Measurements from ENCODE around the gene INA. TPM values are rescaled to one million over a fixed set of nuclear protein-coding genes. Genes with fewer than 3 reads are reported as not detected.
A peak's percentile ranks its signal among the peaks of the same experiment; 100 is the strongest.
"Not testable (repeated sequence)": the region's sequence is repeated elsewhere in the genome, so short reads cannot be mapped to it uniquely, and the experiment has no call there.

Gene INA
- under 1 TPM; 0.30 to 0.53 (median 0.46) TPM for polyA plus RNA-seq (ENCODE audit: insufficient read depth in 1 of 5, insufficient read length in 5 of 5, low replicate concordance in 1 of 5)
- long read RNA-seq, donor 1, result 0 reads
- long read RNA-seq, donor 2, result 0 reads
- long read RNA-seq, donor 3, result 0 reads
- long read RNA-seq, donor 4, result 0 reads
- long read RNA-seq, donor 5, result 0 reads
- long read RNA-seq, donor 6, partial matches to known transcripts, result 22 of 22 reads
- long read RNA-seq, donor 6, other reads (novel, unspliced or antisense), result 0 of 22 reads
- long read RNA-seq, donor 7, result 0 reads
- long read RNA-seq, donor 8, partial matches to known transcripts, result 0 of 1 reads
- long read RNA-seq, donor 8, other reads (novel, unspliced or antisense), result 0 of 1 reads

DNA sequence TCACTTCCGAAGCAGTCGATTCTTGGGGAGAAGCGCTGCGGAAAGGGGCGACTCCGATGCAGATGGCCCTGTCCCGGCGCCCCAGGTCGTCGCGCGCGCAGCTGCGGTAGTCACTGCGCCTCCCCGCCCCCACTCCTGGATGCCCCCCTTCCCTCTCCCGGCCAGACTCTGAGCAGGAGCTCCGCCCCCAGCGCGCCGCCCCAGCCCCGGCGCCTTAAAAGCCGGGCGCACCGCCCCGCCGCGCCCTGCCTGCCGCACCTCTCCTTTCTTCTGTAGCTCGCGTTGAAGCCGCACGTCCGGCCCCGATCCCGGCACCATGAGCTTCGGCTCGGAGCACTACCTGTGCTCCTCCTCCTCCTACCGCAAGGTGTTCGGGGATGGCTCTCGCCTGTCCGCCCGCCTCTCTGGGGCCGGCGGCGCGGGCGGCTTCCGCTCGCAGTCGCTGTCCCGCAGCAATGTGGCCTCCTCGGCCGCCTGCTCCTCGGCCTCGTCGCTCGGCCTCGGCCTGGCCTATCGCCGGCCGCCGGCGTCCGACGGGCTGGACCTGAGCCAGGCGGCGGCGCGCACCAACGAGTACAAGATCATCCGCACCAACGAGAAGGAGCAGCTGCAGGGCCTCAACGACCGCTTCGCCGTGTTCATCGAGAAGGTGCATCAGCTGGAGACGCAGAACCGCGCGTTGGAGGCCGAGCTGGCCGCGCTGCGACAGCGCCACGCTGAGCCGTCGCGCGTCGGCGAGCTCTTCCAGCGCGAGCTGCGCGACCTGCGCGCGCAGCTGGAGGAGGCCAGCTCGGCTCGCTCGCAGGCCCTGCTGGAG, at the start of gene INA:
Gene INA (plus strand): TSS at position 243 of the 817 bp plus-strand sequence. CDS start 74 bp downstream, at position 317.
- DNase-seq, result no peak

DNA sequence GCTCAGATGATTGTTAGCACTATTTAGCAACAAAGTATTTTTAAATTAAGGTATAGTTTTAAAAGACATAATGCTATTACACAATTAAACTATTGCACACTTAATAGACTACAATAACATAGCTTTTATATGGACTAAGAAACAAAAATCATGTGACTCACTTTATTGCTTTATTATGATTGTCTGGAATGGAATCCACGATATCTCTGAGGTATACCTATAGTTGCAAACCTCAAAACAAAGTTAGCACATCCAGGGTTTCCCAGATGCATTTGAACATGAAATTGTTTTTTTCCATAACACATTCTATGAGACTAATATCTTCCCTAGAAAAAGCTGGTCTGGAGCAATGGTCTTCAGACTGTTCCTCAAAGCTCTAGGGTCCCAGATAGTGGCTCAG, 49.5 kb upstream of the INA start:
- no peak for DNase-seq

DNA sequence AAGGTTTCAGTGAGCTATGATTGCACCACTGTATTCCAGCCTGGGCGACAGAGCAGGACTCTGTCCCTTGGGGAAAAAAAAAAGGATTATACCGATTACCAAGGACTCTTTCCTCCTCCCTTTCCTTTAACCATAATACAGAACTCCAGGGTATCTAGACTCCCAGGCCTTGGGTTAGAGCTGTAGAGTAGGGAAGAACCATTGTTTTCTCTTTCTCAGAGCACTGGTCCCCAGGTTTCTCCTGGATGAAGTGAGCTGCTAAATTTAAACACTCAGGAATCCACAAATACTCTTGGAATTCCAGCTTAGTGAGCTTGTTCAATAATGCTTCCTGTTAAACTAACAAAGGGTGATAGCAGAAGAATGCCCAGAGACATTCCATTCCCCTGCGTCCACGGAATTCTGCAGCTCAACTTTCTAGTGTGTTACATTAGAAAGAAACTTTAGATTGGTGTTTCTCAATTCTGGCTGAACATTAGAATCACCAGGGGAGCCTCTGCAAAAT, 45.8 kb upstream of the INA start:
- no peak for DNase-seq

DNA sequence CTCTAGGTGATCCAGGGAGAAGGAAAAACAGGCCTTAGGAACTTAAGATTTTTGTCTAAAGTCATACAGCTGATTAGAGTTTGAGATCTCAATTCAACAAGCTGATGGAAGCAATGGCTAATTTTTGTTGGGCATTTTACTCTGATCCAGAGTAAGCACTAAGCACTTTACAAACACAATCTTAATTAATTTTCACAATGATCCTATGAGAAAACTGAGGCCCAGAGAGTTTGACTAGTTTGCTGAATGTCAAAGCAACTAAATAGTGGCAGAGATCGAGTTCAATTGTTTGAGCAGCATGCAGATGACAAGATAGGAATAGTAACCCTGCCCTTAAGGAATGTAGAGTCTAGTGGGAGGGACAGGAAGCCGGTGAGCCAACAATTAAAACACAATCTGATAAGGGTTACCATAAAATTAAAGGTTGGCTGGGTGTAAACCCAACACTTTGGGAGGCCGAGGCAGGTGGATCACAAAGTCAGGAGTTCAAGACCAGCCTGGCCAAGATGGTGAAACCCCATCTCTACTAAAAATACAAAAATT, 44.7 kb upstream of the INA start:
- no peak for DNase-seq

DNA sequence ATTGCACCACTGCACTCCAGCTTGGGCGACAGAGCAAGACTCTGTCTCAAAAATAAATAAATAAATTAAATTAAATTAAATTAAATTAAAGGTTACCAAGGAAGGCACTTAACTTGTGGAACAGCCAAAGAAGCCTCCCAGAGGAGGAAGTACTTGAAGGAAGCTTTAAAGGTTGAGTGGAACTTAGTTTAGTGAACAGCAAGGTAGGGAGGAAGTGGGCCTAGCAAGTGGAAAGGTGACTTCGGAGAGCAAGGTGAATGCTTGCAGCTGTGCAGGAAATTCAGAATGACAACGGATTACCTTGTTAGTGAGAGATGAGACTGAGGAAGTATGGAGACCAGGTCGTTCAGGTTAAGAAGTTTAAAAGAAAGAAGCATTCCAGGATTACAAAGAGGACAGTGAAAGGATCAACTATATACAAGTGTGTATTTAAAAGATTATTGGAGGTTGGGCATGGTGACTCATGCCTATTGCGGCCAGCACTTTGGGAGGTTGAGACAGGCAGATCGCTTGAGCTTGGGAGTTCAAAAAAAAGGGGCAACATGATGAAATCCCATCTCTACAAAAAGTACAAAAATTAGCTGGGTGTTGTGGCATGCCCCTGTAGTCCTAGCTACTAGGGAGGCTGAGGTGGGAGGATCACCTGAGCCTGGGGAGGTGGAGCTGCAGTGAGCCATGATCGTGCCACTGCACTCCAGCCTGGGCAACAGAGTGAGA, 44.0 kb upstream of the INA start:
- DNase-seq, result no peak

DNA sequence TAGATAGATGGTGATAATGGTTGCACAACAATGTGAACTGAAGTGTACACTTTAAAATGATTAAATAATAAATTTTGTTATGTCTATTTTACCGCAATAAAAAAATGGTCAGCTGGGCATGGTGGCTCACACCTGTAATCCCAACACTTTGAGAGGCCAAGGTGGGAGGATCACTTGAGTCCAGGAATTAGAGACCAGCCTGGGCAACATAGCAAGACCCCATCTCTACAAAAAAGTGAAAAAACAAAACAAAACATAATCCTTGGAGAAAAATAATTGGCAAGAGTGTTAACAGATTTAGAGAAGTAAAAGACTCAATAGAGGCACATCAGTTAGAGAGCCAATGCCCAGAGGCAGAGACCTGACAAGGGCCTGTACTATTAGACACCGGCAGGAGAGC, 41.2 kb upstream of the INA start:
- DNase-seq, result no peak

DNA sequence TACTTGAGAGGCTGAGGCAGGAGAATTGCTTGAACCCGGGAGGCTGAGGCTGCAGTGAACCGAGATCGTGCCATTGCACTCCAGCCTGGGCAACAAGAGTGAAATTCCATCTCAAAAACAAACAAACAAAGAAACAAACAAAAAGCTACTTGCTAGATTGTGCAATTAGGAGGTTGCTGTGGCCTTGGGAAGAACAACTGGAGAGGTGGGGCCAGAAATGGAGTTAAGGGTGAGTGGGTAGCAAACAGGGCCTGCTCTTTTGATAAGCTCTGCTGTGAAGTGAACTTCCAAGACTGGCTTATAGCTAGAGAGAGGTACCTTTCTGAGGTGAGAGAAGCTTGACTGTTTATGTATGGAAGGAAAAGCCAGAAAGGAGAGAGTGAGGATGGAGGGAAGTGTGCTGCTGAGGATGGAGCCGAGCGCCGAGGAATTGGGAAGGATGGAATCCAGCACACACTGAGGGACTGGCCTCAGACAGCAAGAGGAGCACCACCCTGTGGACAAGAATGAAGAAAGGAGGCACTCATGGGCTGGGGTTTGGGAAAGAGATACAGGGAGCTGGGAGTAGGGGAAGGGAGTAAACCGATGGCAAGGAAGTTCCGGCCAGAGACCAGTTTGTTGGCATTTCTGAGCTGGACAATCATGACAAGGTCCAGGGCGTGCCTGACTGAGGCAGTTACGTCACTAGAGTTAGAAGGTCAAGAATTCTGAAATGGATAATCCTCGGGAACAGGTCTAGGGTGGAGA, 38.3 kb upstream of the INA start:
- DNase-seq, result no peak

DNA sequence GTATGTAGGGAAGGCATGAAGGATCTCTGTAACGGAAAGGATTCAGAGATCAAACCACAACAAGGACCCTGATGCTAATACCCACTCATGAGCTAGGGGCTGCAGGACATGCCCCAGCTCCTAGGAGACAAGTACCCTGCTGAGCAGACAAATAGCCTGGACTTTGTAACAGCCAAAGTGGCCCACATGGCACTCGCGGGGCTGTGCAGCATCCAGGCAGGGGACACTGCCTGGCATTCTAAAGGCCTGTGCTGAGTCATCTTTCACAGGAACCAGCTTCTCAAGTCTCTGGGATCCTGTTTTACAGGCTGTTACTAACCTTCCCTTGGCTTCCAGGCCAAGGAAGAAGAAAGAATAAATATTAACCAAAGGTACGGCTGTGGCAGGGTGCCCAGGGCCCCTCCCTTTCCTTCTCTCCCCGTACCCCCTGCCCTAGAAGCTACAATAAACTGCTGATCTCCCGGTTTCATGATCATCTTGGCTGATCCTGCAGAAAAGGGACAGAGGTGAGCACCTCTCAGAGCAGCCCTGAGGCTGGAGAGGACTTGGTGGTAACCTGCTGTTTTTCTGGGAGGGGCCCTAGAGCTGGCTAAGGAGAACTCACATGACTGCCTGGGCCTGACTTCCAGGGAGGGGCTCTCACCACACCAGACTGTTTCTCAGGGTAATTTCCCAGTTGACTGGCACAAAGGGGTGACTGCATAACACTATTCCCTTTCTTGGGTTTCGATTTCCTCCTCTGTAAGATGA, 35.5 kb upstream of the INA start:
- peak; percentile 54 to 55 for DNase-seq

DNA sequence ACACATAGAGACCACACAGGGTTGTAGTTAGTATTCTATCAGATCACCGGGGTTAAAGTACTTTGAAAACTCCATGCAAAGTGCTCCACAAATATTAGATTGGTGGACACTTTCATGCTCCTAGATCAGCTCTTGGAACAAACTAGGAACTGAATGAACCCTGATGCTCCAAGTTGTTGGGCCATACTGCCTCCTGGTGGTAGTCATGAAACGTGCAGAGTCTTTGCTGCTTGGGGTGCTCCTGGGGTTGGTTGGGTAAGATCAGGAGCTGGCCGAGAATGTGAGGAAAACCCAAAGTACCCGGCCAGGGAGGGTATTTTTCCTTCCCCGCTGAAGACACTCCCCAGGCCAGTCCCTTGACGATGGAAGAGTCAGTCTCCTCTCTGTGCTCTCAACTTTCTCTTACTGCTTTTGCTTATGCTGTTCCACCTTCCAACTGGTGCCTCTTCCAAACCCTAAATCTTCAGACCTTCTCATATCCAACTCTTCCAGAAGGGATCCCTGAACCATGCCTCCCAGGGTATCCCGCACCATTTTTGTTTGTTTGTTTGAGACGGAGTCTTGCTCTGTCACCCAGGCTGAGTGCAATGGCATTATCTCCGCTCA, 32.2 kb upstream of the INA start:
- peak; percentile 57 to 68 for DNase-seq

DNA sequence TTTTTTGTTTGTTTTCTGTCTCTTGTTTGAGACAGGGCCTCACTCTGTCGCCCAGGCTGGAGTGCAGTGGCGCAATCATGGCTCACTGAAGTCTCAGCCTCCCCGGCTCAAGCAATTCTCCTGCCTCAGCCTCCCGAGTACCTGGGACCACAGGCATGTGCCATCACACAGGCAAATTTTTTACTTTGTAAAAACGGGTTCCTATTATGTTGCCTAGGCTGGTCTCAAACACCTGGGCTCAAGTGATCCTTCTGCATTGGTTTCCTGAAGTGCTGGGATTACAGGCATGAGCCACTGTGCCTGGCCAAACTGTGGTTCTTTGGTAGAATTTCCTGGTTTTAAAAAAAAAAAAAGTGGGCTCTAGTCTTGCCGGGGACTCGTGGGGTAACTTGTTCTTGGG, 31.4 kb upstream of the INA start, which contains the start of gene RPEL1:
Gene RPEL1 (plus strand): TSS at position 301 of the 400 bp plus-strand sequence. CDS start 110 bp downstream, outside the sequence.
- DNase-seq, result not testable (repeated sequence)

DNA sequence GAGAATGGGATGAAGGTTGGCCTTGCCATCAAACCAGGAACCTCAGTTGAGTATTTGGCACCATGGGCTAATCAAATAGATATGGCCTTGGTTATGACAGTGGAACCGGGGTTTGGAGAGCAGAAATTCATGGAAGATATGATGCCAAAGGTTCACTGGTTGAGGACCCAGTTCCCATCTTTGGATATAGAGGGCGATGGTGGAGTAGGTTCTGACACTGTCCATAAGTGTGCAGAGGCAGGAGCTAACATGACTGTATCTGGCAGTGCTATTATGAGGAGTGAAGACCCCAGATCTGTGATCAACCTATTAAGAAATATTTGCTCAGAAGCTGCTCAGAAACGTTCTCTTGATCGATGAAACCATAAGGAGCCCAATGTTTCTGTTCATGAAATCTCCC, 30.6 kb upstream of the INA start:
- DNase-seq, result no peak

DNA sequence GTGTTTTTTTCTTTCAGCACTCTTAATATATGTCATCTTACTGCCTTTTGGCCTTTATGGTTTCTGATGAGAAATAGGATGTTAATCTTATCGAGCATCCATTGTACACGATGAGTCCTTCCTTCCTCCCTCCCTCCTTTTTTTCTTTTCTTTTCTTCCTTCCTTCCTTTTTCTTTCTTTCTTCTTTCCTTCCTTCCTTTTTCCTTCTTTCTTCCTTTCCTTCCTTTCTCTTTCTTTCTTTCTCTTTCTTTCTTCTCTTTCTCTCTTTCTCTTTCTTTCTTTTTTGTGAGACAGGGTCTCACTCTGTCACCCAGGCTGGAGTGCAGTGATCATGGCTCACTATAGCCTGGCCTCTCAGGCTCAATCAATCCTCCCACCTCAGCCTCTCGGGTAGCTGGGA, 22.8 kb upstream of the INA start:
- DNase-seq, result no peak

DNA sequence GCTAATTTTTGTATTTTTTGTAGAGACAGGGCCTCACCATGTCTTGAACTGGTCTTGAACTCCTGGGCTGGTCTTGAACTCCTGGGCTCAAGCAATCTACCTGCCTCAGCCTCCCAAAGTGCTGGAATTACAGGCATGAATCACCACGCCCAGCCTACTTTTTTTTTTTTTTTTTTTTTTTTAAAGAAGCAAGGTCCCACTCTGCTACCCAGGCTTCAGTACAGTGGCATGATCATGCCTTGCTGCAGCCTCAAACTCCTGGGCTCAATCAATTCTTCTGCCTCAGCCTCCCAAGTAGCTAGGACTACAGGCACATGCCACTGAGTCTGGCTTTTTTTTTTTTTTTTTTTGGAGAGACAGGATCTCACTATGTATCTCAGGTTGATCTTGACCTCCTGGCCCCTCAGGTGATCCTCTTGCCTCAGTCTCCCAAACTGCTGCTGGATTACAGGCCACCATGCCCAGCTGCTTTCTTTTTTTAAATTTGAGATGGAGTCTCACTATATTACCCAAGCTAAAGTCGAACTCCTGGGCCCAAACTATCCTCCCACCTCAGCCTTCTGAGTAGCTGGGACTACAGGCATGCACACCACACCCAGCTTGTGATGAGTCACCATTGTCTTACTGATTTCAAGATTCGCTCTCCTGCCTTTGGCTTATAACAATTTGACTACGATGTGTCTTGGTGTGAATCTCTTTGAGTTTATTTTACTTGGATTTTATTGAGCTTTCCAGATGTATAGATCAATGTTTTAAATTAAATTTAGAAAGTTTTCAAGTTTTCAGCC, 22.2 kb upstream of the INA start:
- DNase-seq, result no peak

DNA sequence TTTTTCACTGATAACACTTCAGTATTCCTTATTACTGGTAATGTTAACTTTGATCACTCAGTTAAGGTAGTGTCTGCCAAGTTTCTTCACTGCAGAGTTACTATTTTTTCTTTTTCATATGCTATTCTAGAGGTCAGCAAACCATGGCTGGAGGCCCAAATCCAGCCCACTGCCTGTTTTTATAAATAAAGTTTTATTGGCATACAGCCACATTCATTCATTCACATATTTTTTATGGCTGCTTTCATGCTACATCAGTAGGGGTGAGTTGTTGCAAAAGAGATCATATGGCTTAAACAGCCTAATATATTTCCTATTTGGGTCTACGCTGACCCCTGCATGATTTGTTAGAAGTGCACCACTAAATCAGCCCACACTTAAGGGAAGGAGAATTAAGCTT, 20.3 kb upstream of the INA start:
- no peak for DNase-seq

DNA sequence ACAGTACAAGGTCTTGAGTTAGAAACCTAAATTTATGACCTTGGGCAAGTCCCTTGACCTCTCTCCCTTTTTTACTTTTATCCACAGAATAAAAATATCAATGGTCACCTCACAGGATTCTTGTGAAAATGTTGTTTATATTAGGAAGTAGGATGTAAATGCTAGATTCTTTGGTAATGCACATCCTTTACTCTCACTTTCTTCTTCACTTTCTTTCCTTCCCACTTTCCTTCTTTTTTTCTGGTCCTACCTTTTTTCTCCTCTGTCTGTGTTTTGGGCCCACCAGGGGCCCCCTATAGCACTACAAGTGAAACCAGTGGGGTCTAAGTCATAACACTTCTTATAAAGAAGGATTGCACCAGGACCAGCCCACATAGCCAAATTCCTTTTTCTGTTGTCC, 19.1 kb upstream of the INA start:
- DNase-seq, result no peak

DNA sequence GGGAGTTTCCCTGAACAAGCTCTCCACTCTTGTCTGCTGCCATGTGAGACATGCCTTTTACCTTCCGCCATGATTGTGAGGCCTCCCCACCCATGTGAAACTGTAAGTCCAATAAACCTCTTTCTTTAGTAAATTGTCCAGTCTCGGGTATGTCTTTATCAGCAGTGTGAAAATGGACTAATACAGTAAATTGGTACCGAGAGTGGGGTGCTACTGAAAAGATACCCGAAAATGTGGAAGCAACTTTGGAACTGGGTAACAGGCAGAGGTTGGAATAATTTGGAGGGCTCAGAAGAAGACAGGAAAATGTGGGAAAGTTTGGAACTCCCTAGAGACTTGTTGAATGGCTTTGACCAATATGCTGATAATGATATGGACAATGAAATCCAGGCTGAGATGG, 18.0 kb upstream of the INA start:
- DNase-seq, result not testable (repeated sequence)

DNA sequence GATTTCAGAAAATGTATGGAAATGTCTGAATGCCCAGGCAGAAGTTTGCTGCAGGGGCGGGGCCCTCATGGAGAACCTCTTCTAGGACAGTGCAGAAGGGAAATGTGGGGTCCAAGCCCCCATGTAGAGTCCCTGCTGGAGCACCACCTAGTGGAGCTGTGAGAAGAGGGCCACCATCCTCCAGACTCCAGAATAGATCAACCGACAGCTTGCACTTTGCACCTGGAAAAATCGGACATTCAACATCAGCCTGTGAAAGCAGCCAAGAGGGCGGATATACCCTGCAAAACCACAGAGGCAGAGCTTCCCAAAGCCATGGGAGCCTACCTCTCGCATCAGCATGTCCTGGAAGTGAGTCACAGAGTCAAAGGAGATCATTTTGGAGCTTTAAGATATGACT, 16.9 kb upstream of the INA start:
- no peak for DNase-seq

DNA sequence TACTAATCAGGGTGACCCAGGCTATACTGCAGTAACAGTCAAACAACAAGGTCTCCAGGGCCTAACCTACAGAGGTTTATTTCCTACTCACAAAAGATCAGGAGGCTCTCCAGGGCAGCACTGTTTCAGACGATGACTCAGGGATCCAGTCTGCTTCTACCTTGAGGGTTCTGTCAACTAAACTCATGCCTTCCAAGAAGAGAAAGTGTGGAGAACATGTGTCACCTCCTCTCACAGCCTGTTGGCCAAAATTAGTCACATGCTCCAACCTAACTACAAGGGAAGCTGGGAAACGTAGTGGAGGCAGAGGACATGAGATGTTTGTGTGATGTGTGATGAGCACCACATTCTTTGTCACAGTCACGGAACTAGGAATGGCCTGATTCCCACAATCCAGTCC, 14.7 kb upstream of the INA start:
- DNase-seq, result no peak

DNA sequence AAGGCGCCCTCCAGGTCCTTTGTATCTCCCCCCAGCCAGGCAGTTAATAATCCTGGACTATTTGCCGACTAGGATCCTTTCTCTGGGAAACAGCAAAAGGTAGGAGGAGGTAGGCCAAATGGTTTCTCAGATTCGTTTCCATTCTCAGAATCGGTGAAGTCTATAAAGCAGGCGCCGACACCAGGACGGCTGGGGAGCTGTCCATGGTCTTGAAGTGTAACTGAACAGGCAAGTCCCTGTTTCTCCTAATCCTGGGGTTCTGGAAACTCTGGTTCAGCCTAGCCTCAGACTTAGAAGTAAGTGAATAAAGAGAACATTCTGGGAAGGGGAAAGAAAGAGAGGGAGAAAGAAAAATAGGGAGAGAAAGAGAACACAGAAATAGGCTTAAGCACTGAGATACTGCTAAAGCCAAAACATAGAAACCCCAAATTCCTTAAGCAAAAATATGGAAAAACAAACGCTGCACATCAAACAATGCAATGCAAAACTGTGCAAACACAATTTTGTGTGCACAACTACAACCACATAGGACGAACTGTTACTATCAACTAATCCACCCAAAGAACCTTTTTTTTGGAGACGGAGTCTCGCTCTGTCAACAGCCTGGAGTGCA, 11.1 kb upstream of the INA start:
- DNase-seq, result peak; percentile 59 to 72
